Endothelial cell of umbilical vein (primary cell): ENCODE data around the gene EFHC2.

Experiments used
- CTCF ChIP-seq, 2 donors: IDR thresholded peaks; 1 replicate in 1 of 2; 2 replicates in 1 of 2; pipeline ENCODE4 v1.5.1; 2011; ENCODE audit warnings: low read length in 2 of 2, mild to moderate bottlenecking in 2 of 2, moderate library complexity in 2 of 2, control low read depth in 1 of 2, inconsistent platforms in 1 of 2, low read depth in 1 of 2; ENCODE audit not compliant: insufficient read depth in 1 of 2; ENCODE audit errors: extremely low read depth in 1 of 2
- EZH2 ChIP-seq: IDR thresholded peaks from 2 replicates; pipeline ENCODE4 v1.6.1; 2012; ENCODE audit warnings: borderline replicate concordance, low read depth, mild to moderate bottlenecking, moderate library complexity, low read length, inconsistent platforms; ENCODE audit not compliant: severe bottlenecking
- FOS ChIP-seq: IDR thresholded peaks from 2 replicates; pipeline ENCODE4 v1.6.1; 2011; ENCODE audit warnings: mild to moderate bottlenecking, low read length, moderate library complexity, borderline replicate concordance; ENCODE audit not compliant: insufficient read depth
- GATA2 ChIP-seq: IDR thresholded peaks from 2 replicates; pipeline ENCODE4 v1.7.0; 2011; ENCODE audit warnings: low read depth, mild to moderate bottlenecking, moderate library complexity, mixed read lengths, low read length; ENCODE audit not compliant: insufficient read length, insufficient read depth
- JUN ChIP-seq: IDR thresholded peaks from 2 replicates; pipeline ENCODE4 v1.6.1; 2011; ENCODE audit warnings: borderline replicate concordance, low read depth; ENCODE audit not compliant: insufficient read length, insufficient read depth
- MAX ChIP-seq: IDR thresholded peaks from 2 replicates; pipeline ENCODE4 v1.6.1; 2011; ENCODE audit not compliant: insufficient read depth, insufficient read length
- MYC ChIP-seq: IDR thresholded peaks from one replicate; pipeline ENCODE4 v1.6.1; 2011; ENCODE audit warnings: mild to moderate bottlenecking, low read depth, low read length
- POLR2A ChIP-seq: IDR thresholded peaks from 2 replicates; pipeline ENCODE4 v1.6.1; 2012; ENCODE audit warnings: low read depth, mild to moderate bottlenecking, control low read depth, low read length
- POLR2AphosphoS5 ChIP-seq: IDR thresholded peaks from 2 replicates; pipeline ENCODE4 v1.6.1; 2012; ENCODE audit warnings: low read depth, mild to moderate bottlenecking, control low read depth, low read length, moderate library complexity; ENCODE audit not compliant: insufficient read depth

GRCh38 chrX:44203791-44204190 lies 139.7 kb downstream of the EFHC2 start:
- TF ChIP-seq CTCF (IDR thresholded peaks at IDR 0.05; ENCODE audit: extremely low read depth in 1 of 2, insufficient read depth in 1 of 2, low read depth in 1 of 2, low read length in 2 of 2) (no peak), POLR2A (no peak), MYC (no peak), POLR2AphosphoS5 (no peak), MAX (no peak), EZH2 (no peak), FOS (no peak), JUN (no peak), GATA2 (no peak)
